ENCODE results near the gene FAAP20.
"Not testable (repeated sequence)": the region's sequence is repeated elsewhere in the genome, so short reads cannot be mapped to it uniquely, and the experiment has no call there.

The FAAP20 gene

GRCh38 chr1:2154022-2154421 lies 40.5 kb downstream of the FAAP20 start:
- TF ChIP-seq, protein P1, sequence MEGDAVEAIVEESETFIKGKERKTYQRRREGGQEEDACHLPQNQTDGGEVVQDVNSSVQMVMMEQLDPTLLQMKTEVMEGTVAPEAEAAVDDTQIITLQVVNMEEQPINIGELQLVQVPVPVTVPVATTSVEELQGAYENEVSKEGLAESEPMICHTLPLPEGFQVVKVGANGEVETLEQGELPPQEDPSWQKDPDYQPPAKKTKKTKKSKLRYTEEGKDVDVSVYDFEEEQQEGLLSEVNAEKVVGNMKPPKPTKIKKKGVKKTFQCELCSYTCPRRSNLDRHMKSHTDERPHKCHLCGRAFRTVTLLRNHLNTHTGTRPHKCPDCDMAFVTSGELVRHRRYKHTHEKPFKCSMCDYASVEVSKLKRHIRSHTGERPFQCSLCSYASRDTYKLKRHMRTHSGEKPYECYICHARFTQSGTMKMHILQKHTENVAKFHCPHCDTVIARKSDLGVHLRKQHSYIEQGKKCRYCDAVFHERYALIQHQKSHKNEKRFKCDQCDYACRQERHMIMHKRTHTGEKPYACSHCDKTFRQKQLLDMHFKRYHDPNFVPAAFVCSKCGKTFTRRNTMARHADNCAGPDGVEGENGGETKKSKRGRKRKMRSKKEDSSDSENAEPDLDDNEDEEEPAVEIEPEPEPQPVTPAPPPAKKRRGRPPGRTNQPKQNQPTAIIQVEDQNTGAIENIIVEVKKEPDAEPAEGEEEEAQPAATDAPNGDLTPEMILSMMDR (conservative IDR thresholded peaks at IDR 0.05; ENCODE audit: low read depth, low read length): no peak
- no peak for DNase-seq (ENCODE audit: low read depth)
- H3K4me3 ChIP-seq (ENCODE audit: low read depth, low read length): no peak overlapping the region

- TF ChIP-seq, protein P1 (conservative IDR thresholded peaks at IDR 0.05; ENCODE audit: low read depth, low read length): no peak
- no peak for DNase-seq (ENCODE audit: low read depth)
Observed at GRCh38 chr1:2152954-2153353, 41.6 kb downstream of the FAAP20 start.

GRCh38 chr1:2151911-2152310 lies 42.7 kb downstream of the FAAP20 start:
- no peak overlapping the region for H3K4me3 ChIP-seq (ENCODE audit: low read depth, low read length)
- no peak for DNase-seq (ENCODE audit: low read depth)
- TF ChIP-seq, protein P1 (conservative IDR thresholded peaks at IDR 0.05; ENCODE audit: low read depth, low read length): no peak

More at GRCh38 chr1:2152954-2153353, 41.6 kb downstream of the FAAP20 start:
- H3K4me3 ChIP-seq (ENCODE audit: low read depth, low read length): no peak overlapping the region

- H3K4me3 ChIP-seq (ENCODE audit: low read depth, low read length): no peak overlapping the region
- TF ChIP-seq, protein P1 (conservative IDR thresholded peaks at IDR 0.05; ENCODE audit: low read depth, low read length): no peak
- peak; percentile 60 for DNase-seq (ENCODE audit: low read depth)
Observed at GRCh38 chr1:2151252-2151651, 43.3 kb downstream of the FAAP20 start.

GRCh38 chr1:2150801-2151200 lies 43.8 kb downstream of the FAAP20 start:
- DNase-seq (ENCODE audit: low read depth): no peak
- TF ChIP-seq, protein P1 (conservative IDR thresholded peaks at IDR 0.05; ENCODE audit: low read depth, low read length): no peak
- no peak overlapping the region for H3K4me3 ChIP-seq (ENCODE audit: low read depth, low read length)

- no peak overlapping the region for H3K4me3 ChIP-seq (ENCODE audit: low read depth, low read length)
- DNase-seq (ENCODE audit: low read depth): peak; percentile 8
- TF ChIP-seq, protein P1 (conservative IDR thresholded peaks at IDR 0.05; ENCODE audit: low read depth, low read length): no peak
Observed at GRCh38 chr1:2148691-2149090, 45.9 kb downstream of the FAAP20 start.

GRCh38 chr1:2147869-2148268 lies 46.7 kb downstream of the FAAP20 start:
- not testable (repeated sequence) for DNase-seq (ENCODE audit: low read depth); H3K4me3 ChIP-seq (ENCODE audit: low read depth, low read length)
